Testis (tissue), 2 donors: Measurements from ENCODE around the gene ATP6V1G2.

Experiments used
- CTCF ChIP-seq, 3 experiments: fragments of 450-650 bp in 2 of 3; fragments of 200-600 bp in 1 of 3; sonication (generic) in 1 of 3; IDR thresholded peaks; one replicate each; pipeline ENCODE4 v1.5.1; 2016 to 2019; ENCODE audit warnings: antibody characterized with exemption in 3 of 3, mild to moderate bottlenecking in 2 of 3, moderate library complexity in 1 of 3
- POLR2A ChIP-seq: fragments of 450-650 bp; IDR thresholded peaks from one replicate; pipeline ENCODE4 v1.6.1; 2017; ENCODE audit warnings: antibody characterized with exemption, mild to moderate bottlenecking, moderate library complexity

GRCh38 chr6:31534011-31534410 lies 12.4 kb downstream of the ATP6V1G2 start:
- no peak for TF ChIP-seq POLR2A
- TF ChIP-seq CTCF (IDR thresholded peaks at IDR 0.05), result no peak
